ENCODE data around the gene CDH4.

DNA sequence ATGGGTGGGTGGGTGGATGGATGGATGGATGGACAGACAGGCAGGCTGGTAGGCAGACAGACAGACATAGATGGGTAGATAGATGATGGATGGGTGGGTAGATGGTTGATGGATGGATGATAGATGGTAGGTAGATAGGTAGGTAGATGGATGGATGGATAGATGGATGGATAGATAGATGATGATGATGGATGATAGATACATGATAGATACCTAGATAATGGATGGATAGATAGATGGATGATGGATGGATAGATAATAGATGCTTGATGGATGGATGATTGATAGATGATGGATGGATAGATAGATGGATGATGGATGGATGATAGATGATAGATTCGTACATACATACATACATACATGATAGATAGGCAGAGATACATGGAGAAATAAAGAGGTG is 368.1 kb downstream of the CDH4 start:
- TF ChIP-seq POLR2A (IDR thresholded peaks at IDR 0.05) (no peak), POLR2AphosphoS5 (IDR thresholded peaks at IDR 0.05) (no peak)

Measured in prostate gland (tissue), 1 donor.